Renal cortex interstitium (tissue), 11 donors: ENCODE data around the gene SERINC2. TPM values are rescaled to one million over a fixed set of nuclear protein-coding genes. Genes with fewer than 3 reads are reported as not detected.
"Not testable (repeated sequence)": the region's sequence is repeated elsewhere in the genome, so short reads cannot be mapped to it uniquely, and the experiment has no call there.

Source experiments
- DNase-seq, 11 donors: peaks; one replicate each; pipeline ENCODE4 v3.0.0-alpha.2; 2013; ENCODE audit warnings: low read depth in 9 of 11, low spot score in 4 of 11; ENCODE audit errors: extremely low read depth in 1 of 11
- polyA plus RNA-seq, 3 donors: library from polyadenylated mRNA; unstranded; fragments of 120-200 nt; gene quantifications; one replicate each; pipeline ENCODE4 v1.2.1, GENCODE V29; 2013; ENCODE audit not compliant: insufficient read length in 3 of 3

The SERINC2 gene
- polyA plus RNA-seq, 3 donors = 34.8 to 52.4 (median 51.1) TPM

DNA sequence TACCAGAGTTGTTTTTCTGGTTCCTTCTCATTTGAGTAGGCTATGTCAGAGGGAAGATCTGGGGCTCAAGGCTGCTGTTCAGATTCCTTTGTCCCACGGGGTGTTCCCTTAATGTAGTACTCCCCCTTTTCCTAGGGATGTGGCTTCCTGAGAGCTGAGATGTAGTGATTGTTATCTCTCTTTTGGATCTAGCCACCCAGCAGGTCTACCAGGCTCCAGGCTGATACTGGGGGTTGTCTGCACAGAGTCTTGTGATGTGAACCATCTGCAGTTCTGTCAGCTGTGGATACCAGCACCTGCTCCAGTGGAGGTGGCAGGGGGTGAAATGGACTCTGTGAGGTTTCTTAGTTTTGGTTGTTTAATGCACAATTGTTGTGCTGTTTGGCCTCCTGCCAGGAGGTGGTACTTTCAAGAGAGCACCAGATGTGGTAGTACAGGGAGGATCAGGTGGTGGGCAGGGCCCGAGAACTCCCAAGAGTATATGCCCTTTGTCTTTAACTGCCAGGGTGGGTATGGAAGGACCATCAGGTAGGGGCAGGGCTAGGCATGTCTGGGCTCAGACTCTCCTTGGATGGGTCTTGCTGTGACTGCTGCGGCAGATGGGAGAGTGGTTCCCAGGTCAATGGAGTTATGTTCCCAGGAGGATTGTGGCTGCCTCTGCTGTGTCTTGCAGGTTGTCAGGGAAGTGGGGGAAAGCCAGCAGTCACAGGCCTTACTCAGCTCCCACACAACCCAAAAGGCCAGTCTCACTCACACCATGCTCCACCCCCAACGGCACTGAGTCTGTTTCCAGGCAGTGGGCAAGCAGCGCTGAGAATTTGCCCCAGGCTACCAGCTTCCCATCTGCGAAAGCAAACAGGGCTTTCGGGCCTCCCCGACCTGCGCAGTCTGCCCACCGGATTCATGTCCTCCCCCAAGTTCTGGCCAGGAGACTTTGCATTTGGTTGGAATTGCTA lies 64.2 kb downstream of the SERINC2 start:
- DNase-seq = no peak

DNA sequence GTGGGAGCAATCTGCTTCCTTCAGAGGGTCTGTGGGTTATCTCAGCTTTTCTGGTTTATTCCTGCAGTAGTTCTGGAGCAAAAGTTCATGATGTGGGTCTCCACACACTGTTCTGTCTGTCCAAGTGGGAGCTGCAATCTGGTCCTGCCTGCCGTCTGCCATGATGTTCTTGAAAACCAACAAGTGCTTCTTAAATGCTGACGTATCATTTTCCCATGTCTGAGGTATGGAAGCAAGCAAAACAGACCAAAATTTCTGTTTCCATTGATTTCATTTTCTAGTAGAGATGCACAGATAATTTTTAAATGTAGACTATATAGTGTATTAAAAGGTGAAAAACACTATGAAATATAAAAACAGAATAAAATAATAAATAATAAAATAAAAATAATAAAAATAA lies 65.2 kb downstream of the SERINC2 start:
- DNase-seq = no peak

DNA sequence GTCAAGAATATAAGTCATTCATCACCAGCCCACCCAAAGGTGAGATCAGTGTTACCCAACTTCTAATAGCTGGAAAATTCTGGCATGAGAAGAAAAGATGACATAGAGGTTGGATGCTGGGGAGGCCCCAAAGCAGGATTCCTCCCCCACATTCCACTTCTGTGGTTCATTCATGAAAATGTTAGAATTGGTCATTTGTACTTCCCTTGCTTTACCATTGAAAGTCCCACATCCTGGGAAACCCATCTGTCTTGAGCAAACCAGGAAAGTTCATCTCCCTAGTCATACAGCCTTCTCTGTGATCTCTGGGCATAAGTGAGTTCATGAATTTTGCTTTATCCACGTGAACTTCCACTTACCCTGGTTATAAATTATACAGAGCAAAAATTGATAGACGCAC lies 66.8 kb downstream of the SERINC2 start:
- DNase-seq = no peak

DNA sequence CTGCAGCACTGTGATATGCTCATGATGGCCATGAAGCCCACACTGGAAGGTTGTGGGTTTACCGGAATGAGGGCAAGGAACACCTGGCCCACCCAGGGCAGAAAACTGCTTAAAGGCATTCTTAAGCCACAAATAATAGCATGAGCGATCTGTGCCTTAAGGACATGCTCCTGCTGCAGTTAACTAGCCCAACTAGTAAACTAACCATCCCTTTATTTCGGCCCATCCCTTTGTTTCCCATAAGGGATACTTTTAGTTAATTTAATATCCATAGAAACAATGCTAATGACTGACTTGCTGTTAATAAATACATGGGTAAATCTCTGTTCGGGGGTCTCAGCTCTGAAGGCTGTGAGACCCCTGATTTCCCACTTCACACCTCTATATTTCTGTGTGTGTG lies 67.4 kb downstream of the SERINC2 start:
- not testable (repeated sequence) for DNase-seq

DNA sequence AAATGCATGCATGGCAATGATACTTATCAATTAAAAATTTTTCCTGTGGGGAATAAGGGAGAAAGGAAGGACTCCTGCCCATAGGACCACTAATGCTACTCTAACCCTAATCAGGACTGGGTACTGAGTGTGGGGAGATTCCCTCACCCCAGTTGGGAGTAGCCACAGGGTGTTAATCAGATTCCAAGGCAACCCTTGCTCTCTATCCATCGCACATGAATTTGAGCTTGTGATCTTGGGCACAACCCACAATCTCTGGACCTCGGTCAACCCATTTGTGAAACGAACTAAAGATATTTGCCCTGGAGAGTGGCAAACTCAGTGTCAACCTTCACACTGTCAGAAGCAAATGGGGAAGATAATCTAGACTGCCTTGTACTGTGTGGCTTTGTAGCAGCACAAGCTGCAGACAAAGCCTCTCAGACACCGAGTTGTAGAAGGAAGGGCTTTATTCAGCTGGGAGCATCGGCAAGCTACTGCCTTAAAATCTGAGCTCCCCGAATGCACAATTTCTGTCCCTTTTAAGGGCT lies 69.5 kb downstream of the SERINC2 start:
- DNase-seq = no peak

DNA sequence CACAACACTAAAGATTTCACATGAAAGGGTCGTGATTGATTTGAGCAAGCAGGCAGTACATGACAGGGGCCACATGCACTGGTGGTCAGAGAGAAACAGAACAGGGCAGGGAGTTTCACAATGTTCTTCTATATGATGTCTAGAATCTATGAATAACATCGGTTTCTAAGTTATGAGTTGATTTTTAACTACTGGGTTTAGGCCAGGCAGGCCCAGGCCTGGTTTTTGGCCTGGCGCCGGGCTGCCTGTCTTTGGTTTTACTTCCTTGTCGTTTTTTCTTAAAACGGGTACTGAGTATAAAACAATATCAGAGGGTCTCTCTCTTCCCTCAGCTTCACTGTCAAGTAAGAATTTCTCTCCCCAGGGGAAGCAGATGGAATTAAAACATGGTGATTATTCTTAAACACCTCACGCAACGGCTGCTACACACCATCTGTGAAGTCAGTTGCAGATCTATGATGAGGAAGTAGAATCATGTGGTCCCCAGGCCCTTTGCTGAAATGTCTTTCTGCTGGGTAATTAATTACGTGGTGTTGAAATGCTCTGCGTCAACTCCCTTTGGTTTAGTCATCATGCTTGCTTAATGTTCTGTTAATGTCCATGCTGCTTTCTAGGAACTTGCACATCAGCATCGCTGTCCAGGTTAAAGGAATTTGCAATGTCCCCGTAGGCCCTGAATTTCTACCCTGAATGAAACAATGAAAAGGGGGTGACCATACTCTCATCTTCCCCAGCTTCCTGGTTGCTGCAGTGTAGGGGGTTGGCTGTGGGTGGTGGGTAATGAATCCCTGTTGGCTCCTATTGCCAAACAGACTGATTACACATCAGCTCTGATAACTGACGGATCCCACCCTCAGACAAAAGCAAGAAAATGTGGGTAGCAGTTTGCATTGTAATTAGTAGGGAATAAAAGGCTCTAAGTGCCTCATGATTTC lies 70.3 kb downstream of the SERINC2 start:
- peak in 3 of 11 donors; percentile 2 to 16 (median 10) for DNase-seq

Other genes with a start within 250 kb of the SERINC2 start
- 1 to 10 TPM; 3.1 to 5.1 (median 4.8) TPM for gene NKAIN1, start 173.3 kb upstream of the SERINC2 start, polyA plus RNA-seq
- gene SNRNP40, start 116.4 kb upstream of the SERINC2 start, polyA plus RNA-seq = 10 to 100 TPM; 66.5 to 75.3 (median 74.3) TPM
- 10 to 100 TPM; 43.7 to 53.6 (median 52.6) TPM for gene ZCCHC17, start 116.2 kb upstream of the SERINC2 start, polyA plus RNA-seq
- gene FABP3, start 40.1 kb upstream of the SERINC2 start, polyA plus RNA-seq = 10 to 100 TPM; 72.7 to 92.7 (median 84.6) TPM
- 10 to 100 TPM; 34.9 to 54.1 (median 40.9) TPM for gene TINAGL1, start 163.3 kb downstream of the SERINC2 start, polyA plus RNA-seq
- under 1 TPM in 2 of 3 donors, not detected in 1; 0.14 to 0.33 TPM for gene HCRTR1, start 204.5 kb downstream of the SERINC2 start, polyA plus RNA-seq
- gene PEF1, start 231.7 kb downstream of the SERINC2 start, polyA plus RNA-seq = 10 to 100 TPM; 69.7 to 75.8 (median 75.7) TPM